HepG2 (cell line): Measurements from ENCODE around the gene NRSN2. TPM values are rescaled to one million over a fixed set of nuclear protein-coding genes. Genes with fewer than 3 reads are reported as not detected.
A peak's percentile ranks its signal among the peaks of the same experiment; 100 is the strongest.

Source experiments
- CHCHD3 ChIP-seq: sonication (generic); formaldehyde crosslinking; IDR thresholded peaks from 2 replicates; pipeline ENCODE4 v1.8.0; 2022; ENCODE audit warnings: mild to moderate bottlenecking, missing genetic modification reagents, moderate library complexity
- GTF3A ChIP-seq: sonication (generic); formaldehyde crosslinking; conservative IDR thresholded peaks from 2 replicates; pipeline ENCODE4 v1.4.0; 2020; ENCODE audit warnings: mild to moderate bottlenecking, missing genetic modification reagents
- KAT7 ChIP-seq: IDR thresholded peaks from 2 replicates; pipeline ENCODE4 v1.6.1; 2018; ENCODE audit warnings: borderline replicate concordance, missing compliant biosample characterization
- MEIS1 ChIP-seq: sonication (generic); formaldehyde crosslinking; IDR thresholded peaks from 2 replicates; pipeline ENCODE4 v1.9.0; 2021; ENCODE audit warnings: mild to moderate bottlenecking, missing genetic modification reagents, moderate library complexity, borderline replicate concordance
- NFIC ChIP-seq: IDR thresholded peaks from 2 replicates; pipeline ENCODE4 v1.6.1; 2012; ENCODE audit warnings: mild to moderate bottlenecking, low read length, inconsistent platforms
- PHF21A ChIP-seq: sonication (generic); formaldehyde crosslinking; IDR thresholded peaks from 2 replicates; pipeline ENCODE4 v1.5.0; 2020; ENCODE audit warnings: mild to moderate bottlenecking, missing genetic modification reagents
- RNF2 ChIP-seq: fragments of 450-650 bp; conservative IDR thresholded peaks from 2 replicates; pipeline ENCODE4 v1.6.1; 2016; ENCODE audit warnings: low read depth
- ZNF296 ChIP-seq: sonication (generic); formaldehyde crosslinking; conservative IDR thresholded peaks from 2 replicates; pipeline ENCODE4 v1.5.0; 2020; ENCODE audit warnings: mild to moderate bottlenecking, missing genetic modification reagents
- ZNF605 ChIP-seq: sonication (generic); formaldehyde crosslinking; IDR thresholded peaks from 2 replicates; pipeline ENCODE4 v1.8.0; 2022; ENCODE audit warnings: mild to moderate bottlenecking, missing genetic modification reagents
- ZNF709 ChIP-seq: sonication (generic); formaldehyde crosslinking; IDR thresholded peaks from 2 replicates; pipeline ENCODE4 v1.5.0; 2020; ENCODE audit warnings: mild to moderate bottlenecking, missing genetic modification reagents
- ZNF839 ChIP-seq: sonication (generic); formaldehyde crosslinking; IDR thresholded peaks from 2 replicates; pipeline ENCODE4 v1.4.0; 2020; ENCODE audit warnings: missing genetic modification reagents, mild to moderate bottlenecking, borderline replicate concordance
- polyA plus RNA-seq, 8 experiments: library from polyadenylated mRNA; depleted of rRNA in 3 of 8; stranded (reverse) in 7 of 8; unstranded in 1 of 8; fragments of >200 nt; fragmentation: Illumina TruSeq in 4 of 8; extraction: Trizol in 4 of 8; gene quantifications; 2 replicates each; pipeline versions ENCODE4 v1.2.1 to v1.2.3, GENCODE V29; 2011 to 2016; ENCODE audit warnings: low read depth in 4 of 8, missing spikeins in 1 of 8, mixed read lengths in 1 of 8; ENCODE audit not compliant: insufficient read depth in 1 of 8
- total RNA-seq, 5 experiments: library from RNA; depleted of rRNA; stranded (reverse); fragments of >200 nt; fragmentation: Illumina TruSeq; extraction: Trizol; gene quantifications; 2 replicates each; pipeline ENCODE4 v1.2.3, GENCODE V29; 2016; ENCODE audit warnings: low read depth in 1 of 5
- TF ChIP-seq, protein P1 (sequence below): sonication (generic); formaldehyde crosslinking; IDR thresholded peaks from 2 replicates; pipeline ENCODE4 v1.4.0; 2020; ENCODE audit warnings: missing genetic modification reagents
- TF ChIP-seq, protein P2 (sequence below): sonication (generic); formaldehyde crosslinking; IDR thresholded peaks from 2 replicates; pipeline ENCODE4 v1.9.0; 2022; ENCODE audit warnings: missing genetic modification reagents, mild to moderate bottlenecking, borderline replicate concordance
- TF ChIP-seq, protein P3 (sequence below): sonication (generic); formaldehyde crosslinking; IDR thresholded peaks from 2 replicates; pipeline ENCODE4 v1.4.0; 2020; ENCODE audit warnings: missing genetic modification reagents
- TF ChIP-seq, protein P4 (sequence below): sonication (generic); formaldehyde crosslinking; IDR thresholded peaks from 2 replicates; pipeline ENCODE4 v1.4.0; 2020; ENCODE audit warnings: missing genetic modification reagents, mild to moderate bottlenecking, borderline replicate concordance
- TF ChIP-seq, protein P5 (sequence below): sonication (generic); formaldehyde crosslinking; IDR thresholded peaks from 2 replicates; pipeline ENCODE4 v1.4.0; 2020; ENCODE audit warnings: mild to moderate bottlenecking, missing genetic modification reagents

NRSN2 gene
- total and polyA plus RNA-seq, 2 of the 13 experiments (the other 11 are each of a cell fraction or from before 2014, with no cell fraction given): 32.3 to 49.4 TPM

DNA sequence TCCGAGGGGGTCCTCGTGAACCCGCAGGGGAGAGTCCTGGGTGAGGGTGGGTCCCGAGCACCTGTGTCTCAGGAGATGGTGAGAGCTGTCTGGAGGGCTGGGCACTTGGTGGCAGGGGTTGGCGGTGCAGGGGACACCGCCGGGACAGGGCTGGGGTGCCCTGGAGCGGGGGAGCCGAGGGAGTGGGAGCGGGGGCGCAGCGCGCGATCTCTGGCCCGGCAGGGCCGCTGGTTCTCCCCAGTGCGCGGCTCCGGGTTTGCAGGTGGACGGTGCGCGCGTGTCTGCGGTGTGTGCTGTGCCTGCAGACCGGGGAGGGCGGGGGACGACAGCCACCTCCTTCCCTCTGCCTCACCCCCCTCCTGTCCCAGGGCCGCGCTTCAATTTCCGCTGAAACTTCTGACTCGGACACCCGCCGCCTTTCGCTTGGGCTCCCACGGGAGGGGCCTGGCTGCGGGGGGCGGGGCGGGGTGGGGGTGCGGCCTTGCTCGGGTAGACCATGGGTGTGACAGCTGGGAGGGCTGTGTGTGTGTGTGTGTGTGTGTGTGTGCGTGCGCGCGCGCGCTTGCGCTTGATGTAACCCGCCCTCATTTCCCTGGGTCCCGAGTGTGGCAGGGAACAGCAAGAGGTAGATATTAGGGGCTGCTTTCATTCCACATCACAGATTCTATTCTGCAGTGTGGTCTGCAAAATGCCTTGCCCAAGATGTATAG, 34.8 kb downstream of the NRSN2 start (continued):
- TF ChIP-seq, protein P1, sequence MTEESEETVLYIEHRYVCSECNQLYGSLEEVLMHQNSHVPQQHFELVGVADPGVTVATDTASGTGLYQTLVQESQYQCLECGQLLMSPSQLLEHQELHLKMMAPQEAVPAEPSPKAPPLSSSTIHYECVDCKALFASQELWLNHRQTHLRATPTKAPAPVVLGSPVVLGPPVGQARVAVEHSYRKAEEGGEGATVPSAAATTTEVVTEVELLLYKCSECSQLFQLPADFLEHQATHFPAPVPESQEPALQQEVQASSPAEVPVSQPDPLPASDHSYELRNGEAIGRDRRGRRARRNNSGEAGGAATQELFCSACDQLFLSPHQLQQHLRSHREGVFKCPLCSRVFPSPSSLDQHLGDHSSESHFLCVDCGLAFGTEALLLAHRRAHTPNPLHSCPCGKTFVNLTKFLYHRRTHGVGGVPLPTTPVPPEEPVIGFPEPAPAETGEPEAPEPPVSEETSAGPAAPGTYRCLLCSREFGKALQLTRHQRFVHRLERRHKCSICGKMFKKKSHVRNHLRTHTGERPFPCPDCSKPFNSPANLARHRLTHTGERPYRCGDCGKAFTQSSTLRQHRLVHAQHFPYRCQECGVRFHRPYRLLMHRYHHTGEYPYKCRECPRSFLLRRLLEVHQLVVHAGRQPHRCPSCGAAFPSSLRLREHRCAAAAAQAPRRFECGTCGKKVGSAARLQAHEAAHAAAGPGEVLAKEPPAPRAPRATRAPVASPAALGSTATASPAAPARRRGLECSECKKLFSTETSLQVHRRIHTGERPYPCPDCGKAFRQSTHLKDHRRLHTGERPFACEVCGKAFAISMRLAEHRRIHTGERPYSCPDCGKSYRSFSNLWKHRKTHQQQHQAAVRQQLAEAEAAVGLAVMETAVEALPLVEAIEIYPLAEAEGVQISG (CRISPR knock-in tag): 0 out of 2 replicates have a peak, but pooled peaks have one; percentile 49
- TF ChIP-seq, protein P2, sequence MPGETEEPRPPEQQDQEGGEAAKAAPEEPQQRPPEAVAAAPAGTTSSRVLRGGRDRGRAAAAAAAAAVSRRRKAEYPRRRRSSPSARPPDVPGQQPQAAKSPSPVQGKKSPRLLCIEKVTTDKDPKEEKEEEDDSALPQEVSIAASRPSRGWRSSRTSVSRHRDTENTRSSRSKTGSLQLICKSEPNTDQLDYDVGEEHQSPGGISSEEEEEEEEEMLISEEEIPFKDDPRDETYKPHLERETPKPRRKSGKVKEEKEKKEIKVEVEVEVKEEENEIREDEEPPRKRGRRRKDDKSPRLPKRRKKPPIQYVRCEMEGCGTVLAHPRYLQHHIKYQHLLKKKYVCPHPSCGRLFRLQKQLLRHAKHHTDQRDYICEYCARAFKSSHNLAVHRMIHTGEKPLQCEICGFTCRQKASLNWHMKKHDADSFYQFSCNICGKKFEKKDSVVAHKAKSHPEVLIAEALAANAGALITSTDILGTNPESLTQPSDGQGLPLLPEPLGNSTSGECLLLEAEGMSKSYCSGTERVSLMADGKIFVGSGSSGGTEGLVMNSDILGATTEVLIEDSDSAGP (CRISPR knock-in tag): peak; percentile 74
- TF ChIP-seq PHF21A (peak; percentile 47; the same call in 1 of the 2 replicates), KAT7 (CRISPR knock-in tag) (peak; percentile 97; the same call in 1 of the 2 replicates), NFIC (no peak), ZNF839 (CRISPR knock-in tag) (peak; percentile 20; the same call in 1 of the 2 replicates), RNF2 (no peak), MEIS1 (CRISPR knock-in tag) (no peak; the same call in 1 of the 2 replicates), ZNF709 (CRISPR knock-in tag) (peak; percentile 80; the same call in 1 of the 2 replicates), ZNF296 (no peak; the same call in 1 of the 2 replicates), ZNF605 (no peak), GTF3A (CRISPR knock-in tag) (no peak), CHCHD3 (CRISPR knock-in tag) (no peak; the same call in 1 of the 2 replicates)
- TF ChIP-seq, protein P3, sequence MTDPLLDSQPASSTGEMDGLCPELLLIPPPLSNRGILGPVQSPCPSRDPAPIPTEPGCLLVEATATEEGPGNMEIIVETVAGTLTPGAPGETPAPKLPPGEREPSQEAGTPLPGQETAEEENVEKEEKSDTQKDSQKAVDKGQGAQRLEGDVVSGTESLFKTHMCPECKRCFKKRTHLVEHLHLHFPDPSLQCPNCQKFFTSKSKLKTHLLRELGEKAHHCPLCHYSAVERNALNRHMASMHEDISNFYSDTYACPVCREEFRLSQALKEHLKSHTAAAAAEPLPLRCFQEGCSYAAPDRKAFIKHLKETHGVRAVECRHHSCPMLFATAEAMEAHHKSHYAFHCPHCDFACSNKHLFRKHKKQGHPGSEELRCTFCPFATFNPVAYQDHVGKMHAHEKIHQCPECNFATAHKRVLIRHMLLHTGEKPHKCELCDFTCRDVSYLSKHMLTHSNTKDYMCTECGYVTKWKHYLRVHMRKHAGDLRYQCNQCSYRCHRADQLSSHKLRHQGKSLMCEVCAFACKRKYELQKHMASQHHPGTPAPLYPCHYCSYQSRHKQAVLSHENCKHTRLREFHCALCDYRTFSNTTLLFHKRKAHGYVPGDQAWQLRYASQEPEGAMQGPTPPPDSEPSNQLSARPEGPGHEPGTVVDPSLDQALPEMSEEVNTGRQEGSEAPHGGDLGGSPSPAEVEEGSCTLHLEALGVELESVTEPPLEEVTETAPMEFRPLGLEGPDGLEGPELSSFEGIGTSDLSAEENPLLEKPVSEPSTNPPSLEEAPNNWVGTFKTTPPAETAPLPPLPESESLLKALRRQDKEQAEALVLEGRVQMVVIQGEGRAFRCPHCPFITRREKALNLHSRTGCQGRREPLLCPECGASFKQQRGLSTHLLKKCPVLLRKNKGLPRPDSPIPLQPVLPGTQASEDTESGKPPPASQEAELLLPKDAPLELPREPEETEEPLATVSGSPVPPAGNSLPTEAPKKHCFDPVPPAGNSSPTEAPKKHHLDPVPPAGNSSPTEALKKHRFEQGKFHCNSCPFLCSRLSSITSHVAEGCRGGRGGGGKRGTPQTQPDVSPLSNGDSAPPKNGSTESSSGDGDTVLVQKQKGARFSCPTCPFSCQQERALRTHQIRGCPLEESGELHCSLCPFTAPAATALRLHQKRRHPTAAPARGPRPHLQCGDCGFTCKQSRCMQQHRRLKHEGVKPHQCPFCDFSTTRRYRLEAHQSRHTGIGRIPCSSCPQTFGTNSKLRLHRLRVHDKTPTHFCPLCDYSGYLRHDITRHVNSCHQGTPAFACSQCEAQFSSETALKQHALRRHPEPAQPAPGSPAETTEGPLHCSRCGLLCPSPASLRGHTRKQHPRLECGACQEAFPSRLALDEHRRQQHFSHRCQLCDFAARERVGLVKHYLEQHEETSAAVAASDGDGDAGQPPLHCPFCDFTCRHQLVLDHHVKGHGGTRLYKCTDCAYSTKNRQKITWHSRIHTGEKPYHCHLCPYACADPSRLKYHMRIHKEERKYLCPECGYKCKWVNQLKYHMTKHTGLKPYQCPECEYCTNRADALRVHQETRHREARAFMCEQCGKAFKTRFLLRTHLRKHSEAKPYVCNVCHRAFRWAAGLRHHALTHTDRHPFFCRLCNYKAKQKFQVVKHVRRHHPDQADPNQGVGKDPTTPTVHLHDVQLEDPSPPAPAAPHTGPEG (CRISPR knock-in tag): no peak
- TF ChIP-seq, protein P4, sequence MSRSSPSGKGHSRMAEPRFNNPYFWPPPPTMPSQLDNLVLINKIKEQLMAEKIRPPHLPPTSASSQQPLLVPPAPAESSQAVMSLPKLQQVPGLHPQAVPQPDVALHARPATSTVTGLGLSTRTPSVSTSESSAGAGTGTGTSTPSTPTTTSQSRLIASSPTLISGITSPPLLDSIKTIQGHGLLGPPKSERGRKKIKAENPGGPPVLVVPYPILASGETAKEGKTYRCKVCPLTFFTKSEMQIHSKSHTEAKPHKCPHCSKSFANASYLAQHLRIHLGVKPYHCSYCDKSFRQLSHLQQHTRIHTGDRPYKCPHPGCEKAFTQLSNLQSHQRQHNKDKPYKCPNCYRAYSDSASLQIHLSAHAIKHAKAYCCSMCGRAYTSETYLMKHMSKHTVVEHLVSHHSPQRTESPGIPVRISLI: peak; percentile 45; the same call in 1 of the 2 replicates
- TF ChIP-seq, protein P5, sequence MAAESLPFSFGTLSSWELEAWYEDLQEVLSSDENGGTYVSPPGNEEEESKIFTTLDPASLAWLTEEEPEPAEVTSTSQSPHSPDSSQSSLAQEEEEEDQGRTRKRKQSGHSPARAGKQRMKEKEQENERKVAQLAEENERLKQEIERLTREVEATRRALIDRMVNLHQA (CRISPR knock-in tag): no peak
